Measurements from ENCODE around the gene NCBP3. TPM values are rescaled to one million over a fixed set of nuclear protein-coding genes. Genes with fewer than 3 reads are reported as not detected.
A peak's percentile ranks its signal among the peaks of the same experiment; 100 is the strongest.

NCBP3 gene
- total and polyA plus RNA-seq, 11 donors, result 10.4 to 26.4 (median 20.2) TPM

GRCh38 chr17:3843935-3844516 is 2.0 kb downstream of the NCBP3 start:
- WGBS, 4 donors, result 39 to 50% (median 43%) methylated on average over 3 of the region's 3 CpGs
- intact Hi-C loops (cut with DNase I), result loop anchor here in 4 of 10 donors (10.0 kb wide), 1 partner anchor 109 kb away; no protein-coding TSS in a partner anchor
- H3K9me3 ChIP-seq, result no peaks in the 10 kb centered on the region
- H3K4me1 ChIP-seq, result peaks cover 0 to 36% (median 21%) of the 10 kb centered on the region in 12 donors
- peak in 11 of 12 donors; percentile 9 to 56 (median 35) for TF ChIP-seq CTCF (IDR thresholded peaks at IDR 0.05)
- no peak for TF ChIP-seq POLR2A (IDR thresholded peaks at IDR 0.05)
- no peaks in the 10 kb centered on the region for H3K27me3 ChIP-seq
- no peak for DNase-seq
- peaks cover 0 to 55% (median 43%) of the 10 kb centered on the region in 9 donors for H3K36me3 ChIP-seq
- no peak for ATAC-seq
- H3K4me3 ChIP-seq, result peak overlapping the region in 1 of 12 donors; percentile 69
- no peak overlapping the region for H3K27ac ChIP-seq

GRCh38 chr17:3838206-3838605 is 7.8 kb downstream of the NCBP3 start:
- Histone ChIP-seq H3K9me3 (no peaks in the 10 kb centered on the region), H3K27me3 (no peaks in the 10 kb centered on the region), H3K27ac (no peak overlapping the region), H3K4me1 (peaks cover 0 to 47% (median 18%) of the 10 kb centered on the region in 12 donors), H3K4me3 (no peak overlapping the region), H3K36me3 (peaks cover 0 to 98% (median 89%) of the 10 kb centered on the region in 9 donors)
- DNase-seq (no peak), ATAC-seq (no peak)
- no peak for TF ChIP-seq POLR2A (IDR thresholded peaks at IDR 0.05)
- no peak for TF ChIP-seq CTCF (IDR thresholded peaks at IDR 0.05)
- WGBS, 4 donors, result 75 to 82% (median 79%) methylated on average over 12 of the region's 12 CpGs
- intact Hi-C loops (cut with DNase I), result no loop called here

- Histone ChIP-seq H3K9me3 (no peaks in the 10 kb centered on the region), H3K27me3 (no peaks in the 10 kb centered on the region), H3K36me3 (peaks cover 0 to 89% (median 79%) of the 10 kb centered on the region in 9 donors), H3K4me1 (peaks cover 0 to 47% (median 15%) of the 10 kb centered on the region in 12 donors), H3K4me3 (no peak overlapping the region), H3K27ac (peak overlapping the region in 4 of 12 donors; percentile 58 to 74 (median 64))
- DNase-seq (no peak), ATAC-seq (no peak)
- 91 to 94% (median 92%) methylated on average over 10 of the region's 10 CpGs for WGBS, 4 donors
- intact Hi-C loops (cut with DNase I), result no loop called here
- no peak for TF ChIP-seq POLR2A (IDR thresholded peaks at IDR 0.05)
- TF ChIP-seq CTCF (IDR thresholded peaks at IDR 0.05), result no peak
These were observed 9.5 kb downstream of the NCBP3 start for GRCh38 chr17:3836551-3836950.

- Histone ChIP-seq H3K27me3 (no peaks in the 10 kb centered on the region), H3K36me3 (peaks cover 0 to 86% (median 73%) of the 10 kb centered on the region in 9 donors), H3K4me1 (peaks cover 0 to 42% (median 15%) of the 10 kb centered on the region in 12 donors), H3K27ac (peak overlapping the region in 11 of 12 donors; percentile 10 to 87 (median 61)), H3K4me3 (no peak overlapping the region), H3K9me3 (no peaks in the 10 kb centered on the region)
- ATAC-seq (peak; percentile 80 to 93 (median 87)), DNase-seq (peak in 4 of 5 donors; percentile 47 to 68 (median 56))
- intact Hi-C loops (cut with DNase I), result no loop called here
- 50 to 63% (median 57%) methylated on average over 14 of the region's 14 CpGs for WGBS, 4 donors
- no peak for TF ChIP-seq POLR2A (IDR thresholded peaks at IDR 0.05)
These were observed 10.4 kb downstream of the NCBP3 start for GRCh38 chr17:3835410-3836229.
